HepG2 (cell line): ENCODE measurements around the gene PSD. TPM values are rescaled to one million over a fixed set of nuclear protein-coding genes. Genes with fewer than 3 reads are reported as not detected.
A peak's percentile ranks its signal among the peaks of the same experiment; 100 is the strongest.

ENCODE experiments used
- ATF1 ChIP-seq: IDR thresholded peaks from 2 replicates; pipeline ENCODE4 v1.6.1; 2016; ENCODE audit warnings: mild to moderate bottlenecking, control low read depth
- HOXD1 ChIP-seq: sonication (generic); formaldehyde crosslinking; IDR thresholded peaks from 2 replicates; pipeline ENCODE4 v1.5.0; 2020; ENCODE audit warnings: missing genetic modification reagents
- MEIS2 ChIP-seq: sonication (generic); formaldehyde crosslinking; IDR thresholded peaks from 2 replicates; pipeline ENCODE4 v1.9.0; 2021; ENCODE audit warnings: mild to moderate bottlenecking, missing genetic modification reagents
- PHF21A ChIP-seq: sonication (generic); formaldehyde crosslinking; IDR thresholded peaks from 2 replicates; pipeline ENCODE4 v1.5.0; 2020; ENCODE audit warnings: mild to moderate bottlenecking, missing genetic modification reagents
- RERE ChIP-seq: IDR thresholded peaks from 2 replicates; pipeline ENCODE4 v1.6.1; 2016; ENCODE audit warnings: low read depth, missing genetic modification reagents, missing compliant biosample characterization
- TFAP4 ChIP-seq: sonication (generic); IDR thresholded peaks from 2 replicates; pipeline ENCODE4 v1.6.1; 2016; ENCODE audit warnings: low read depth, borderline replicate concordance
- TRAFD1 ChIP-seq: sonication (generic); formaldehyde crosslinking; IDR thresholded peaks from 2 replicates; pipeline ENCODE4 v1.5.1; 2020; ENCODE audit warnings: missing genetic modification reagents, mild to moderate bottlenecking, borderline replicate concordance
- ZBTB7B ChIP-seq: sonication (generic); formaldehyde crosslinking; IDR thresholded peaks from 2 replicates; pipeline ENCODE4 v1.4.0; 2020; ENCODE audit warnings: missing genetic modification reagents
- ZMAT5 ChIP-seq: sonication (generic); formaldehyde crosslinking; IDR thresholded peaks from 2 replicates; pipeline ENCODE4 v1.5.0; 2020; ENCODE audit warnings: mild to moderate bottlenecking, low read depth, missing genetic modification reagents, borderline replicate concordance
- ZNF543 ChIP-seq: sonication (generic); formaldehyde crosslinking; IDR thresholded peaks from 2 replicates; pipeline ENCODE4 v1.4.0; 2020; ENCODE audit warnings: mild to moderate bottlenecking, missing genetic modification reagents
- ZNF570 ChIP-seq: sonication (generic); formaldehyde crosslinking; IDR thresholded peaks from 2 replicates; pipeline ENCODE4 v1.4.0; 2020; ENCODE audit warnings: mild to moderate bottlenecking, missing genetic modification reagents, borderline replicate concordance
- ZNF776 ChIP-seq: sonication (generic); formaldehyde crosslinking; IDR thresholded peaks from 2 replicates; pipeline ENCODE4 v1.4.0; 2020; ENCODE audit warnings: mild to moderate bottlenecking, missing genetic modification reagents
- ZSCAN31 ChIP-seq: sonication (generic); formaldehyde crosslinking; IDR thresholded peaks from 2 replicates; pipeline ENCODE4 v1.5.0; 2020; ENCODE audit warnings: low read depth, mild to moderate bottlenecking, missing genetic modification reagents
- polyA plus RNA-seq, 8 experiments: library from polyadenylated mRNA; depleted of rRNA in 3 of 8; stranded (reverse) in 7 of 8; unstranded in 1 of 8; fragments of >200 nt; fragmentation: Illumina TruSeq in 4 of 8; extraction: Trizol in 4 of 8; gene quantifications; 2 replicates each; pipeline versions ENCODE4 v1.2.1 to v1.2.3, GENCODE V29; 2011 to 2016; ENCODE audit warnings: low read depth in 4 of 8, missing spikeins in 1 of 8, mixed read lengths in 1 of 8; ENCODE audit not compliant: insufficient read depth in 1 of 8
- total RNA-seq, 5 experiments: library from RNA; depleted of rRNA; stranded (reverse); fragments of >200 nt; fragmentation: Illumina TruSeq; extraction: Trizol; gene quantifications; 2 replicates each; pipeline ENCODE4 v1.2.3, GENCODE V29; 2016; ENCODE audit warnings: low read depth in 1 of 5
- TF ChIP-seq, protein P1 (sequence below): sonication (generic); formaldehyde crosslinking; IDR thresholded peaks from 2 replicates; pipeline ENCODE4 v1.4.0; 2020; ENCODE audit warnings: missing genetic modification reagents, borderline replicate concordance
- TF ChIP-seq, protein P2 (sequence below): sonication (generic); formaldehyde crosslinking; IDR thresholded peaks from 2 replicates; pipeline ENCODE4 v1.4.0; 2020; ENCODE audit warnings: mild to moderate bottlenecking, low read depth, missing genetic modification reagents

Gene PSD
- total and polyA plus RNA-seq, 2 of the 13 experiments (the other 11 are each of a cell fraction or from before 2014, with no cell fraction given), result 0.35 to 0.58 TPM

DNA sequence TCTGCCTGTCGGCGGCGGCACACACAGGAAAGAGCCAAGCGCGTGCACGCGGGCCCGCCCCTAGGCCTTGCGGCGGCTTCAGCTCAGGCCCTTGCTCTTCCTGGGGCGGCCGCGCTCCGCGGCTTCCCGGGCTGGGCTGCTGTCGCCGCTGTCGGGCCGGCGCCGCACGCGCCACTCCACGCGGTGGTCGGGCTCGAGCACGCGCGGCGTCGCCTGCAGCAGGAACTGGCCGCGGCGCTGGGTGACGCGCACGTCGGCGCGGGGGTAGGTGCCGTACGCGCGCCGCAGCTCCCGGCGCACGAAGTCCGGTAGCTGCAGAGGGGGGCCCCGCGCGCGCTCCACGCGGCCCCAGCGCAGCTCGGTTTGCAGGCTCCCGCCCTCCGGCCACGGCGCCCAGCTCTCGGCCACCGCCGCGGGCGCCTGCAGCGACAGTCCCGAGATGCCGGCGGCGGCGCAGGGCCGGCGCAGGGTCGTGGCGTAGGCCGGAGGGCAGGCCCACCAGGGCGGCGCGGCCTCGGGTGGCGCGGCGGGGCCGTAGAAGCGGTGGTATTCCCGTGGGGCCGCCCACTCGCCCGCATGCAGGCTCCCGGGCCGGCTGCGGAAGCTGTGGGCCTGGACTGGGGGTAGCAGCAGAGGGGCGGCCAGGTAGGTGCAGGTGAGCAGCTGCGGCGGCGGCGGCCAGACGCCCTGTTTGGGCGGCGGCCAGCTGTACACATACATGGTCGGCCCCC, 32.0 kb upstream of the PSD start (continued):
- TF ChIP-seq RERE (CRISPR knock-in tag) (no peak), ZNF570 (CRISPR knock-in tag) (0 out of 2 replicates have a peak, but pooled peaks have one; percentile 33), HOXD1 (CRISPR knock-in tag) (no peak), ZNF776 (CRISPR knock-in tag) (peak; percentile 56; the same call in 1 of the 2 replicates), TRAFD1 (CRISPR knock-in tag) (no peak), ATF1 (CRISPR knock-in tag) (no peak), TFAP4 (0 out of 2 replicates have a peak, but pooled peaks have one; percentile 28), PHF21A (CRISPR knock-in tag) (no peak; the same call in 1 of the 2 replicates), ZBTB7B (CRISPR knock-in tag) (peak; percentile 41; the same call in 1 of the 2 replicates), ZMAT5 (CRISPR knock-in tag) (no peak), ZNF543 (CRISPR knock-in tag) (no peak), MEIS2 (CRISPR knock-in tag) (peak; percentile 75), ZSCAN31 (peak; percentile 89)
- TF ChIP-seq, protein P1, sequence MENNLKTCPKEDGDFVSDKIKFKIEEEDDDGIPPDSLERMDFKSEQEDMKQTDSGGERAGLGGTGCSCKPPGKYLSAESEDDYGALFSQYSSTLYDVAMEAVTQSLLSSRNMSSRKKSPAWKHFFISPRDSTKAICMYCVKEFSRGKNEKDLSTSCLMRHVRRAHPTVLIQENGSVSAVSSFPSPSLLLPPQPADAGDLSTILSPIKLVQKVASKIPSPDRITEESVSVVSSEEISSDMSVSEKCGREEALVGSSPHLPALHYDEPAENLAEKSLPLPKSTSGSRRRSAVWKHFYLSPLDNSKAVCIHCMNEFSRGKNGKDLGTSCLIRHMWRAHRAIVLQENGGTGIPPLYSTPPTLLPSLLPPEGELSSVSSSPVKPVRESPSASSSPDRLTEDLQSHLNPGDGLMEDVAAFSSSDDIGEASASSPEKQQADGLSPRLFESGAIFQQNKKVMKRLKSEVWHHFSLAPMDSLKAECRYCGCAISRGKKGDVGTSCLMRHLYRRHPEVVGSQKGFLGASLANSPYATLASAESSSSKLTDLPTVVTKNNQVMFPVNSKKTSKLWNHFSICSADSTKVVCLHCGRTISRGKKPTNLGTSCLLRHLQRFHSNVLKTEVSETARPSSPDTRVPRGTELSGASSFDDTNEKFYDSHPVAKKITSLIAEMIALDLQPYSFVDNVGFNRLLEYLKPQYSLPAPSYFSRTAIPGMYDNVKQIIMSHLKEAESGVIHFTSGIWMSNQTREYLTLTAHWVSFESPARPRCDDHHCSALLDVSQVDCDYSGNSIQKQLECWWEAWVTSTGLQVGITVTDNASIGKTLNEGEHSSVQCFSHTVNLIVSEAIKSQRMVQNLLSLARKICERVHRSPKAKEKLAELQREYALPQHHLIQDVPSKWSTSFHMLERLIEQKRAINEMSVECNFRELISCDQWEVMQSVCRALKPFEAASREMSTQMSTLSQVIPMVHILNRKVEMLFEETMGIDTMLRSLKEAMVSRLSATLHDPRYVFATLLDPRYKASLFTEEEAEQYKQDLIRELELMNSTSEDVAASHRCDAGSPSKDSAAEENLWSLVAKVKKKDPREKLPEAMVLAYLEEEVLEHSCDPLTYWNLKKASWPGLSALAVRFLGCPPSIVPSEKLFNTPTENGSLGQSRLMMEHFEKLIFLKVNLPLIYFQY (CRISPR knock-in tag), result peak; percentile 56
- TF ChIP-seq, protein P2, sequence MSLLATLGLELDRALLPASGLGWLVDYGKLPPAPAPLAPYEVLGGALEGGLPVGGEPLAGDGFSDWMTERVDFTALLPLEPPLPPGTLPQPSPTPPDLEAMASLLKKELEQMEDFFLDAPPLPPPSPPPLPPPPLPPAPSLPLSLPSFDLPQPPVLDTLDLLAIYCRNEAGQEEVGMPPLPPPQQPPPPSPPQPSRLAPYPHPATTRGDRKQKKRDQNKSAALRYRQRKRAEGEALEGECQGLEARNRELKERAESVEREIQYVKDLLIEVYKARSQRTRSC (CRISPR knock-in tag), result no peak
